ENCODE results near the gene KIF5A. TPM values are rescaled to one million over a fixed set of nuclear protein-coding genes. Genes with fewer than 3 reads are reported as not detected.

The KIF5A gene
- total RNA-seq, 1 donor from 2014 or later = 0.40 TPM

DNA sequence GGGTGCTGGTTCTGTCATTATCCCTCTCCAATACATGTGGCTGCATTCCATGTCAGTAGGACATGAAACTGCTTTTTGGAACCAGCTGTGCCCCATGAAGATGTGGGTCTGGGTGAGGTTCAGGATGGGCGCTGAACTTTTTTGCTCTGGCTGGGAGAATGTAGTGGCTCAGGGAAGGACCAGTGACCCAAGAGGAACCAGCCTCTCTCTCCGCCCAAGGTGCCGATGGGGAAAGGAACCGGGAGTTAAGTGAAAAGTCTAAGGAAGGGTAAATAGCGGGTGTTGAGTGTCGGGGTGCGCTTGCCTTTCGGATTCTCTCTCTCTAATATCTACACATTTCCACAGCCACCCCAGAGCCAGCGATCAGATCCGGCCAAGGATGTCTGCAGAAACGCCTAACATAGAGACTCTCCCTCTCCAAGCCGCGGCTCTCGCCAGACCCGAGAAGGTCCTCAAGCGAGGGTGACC, 69.2 kb downstream of the KIF5A start:
- Mint-ChIP-seq H3K27ac (no peak overlapping the region), H3K4me3 (no peak overlapping the region), H3K9me3 (no peaks in the 10 kb centered on the region), H3K36me3 (peaks cover 47% of the 10 kb centered on the region), H3K27me3 (ENCODE audit: low read depth) (peaks cover 85% of the 10 kb centered on the region), H3K4me1 (peaks cover 14% of the 10 kb centered on the region)
- DNase-seq (ENCODE audit: low spot score in 2 of 2, unreplicated experiment in 2 of 2) = no peak
- TF ChIP-seq, protein P1, sequence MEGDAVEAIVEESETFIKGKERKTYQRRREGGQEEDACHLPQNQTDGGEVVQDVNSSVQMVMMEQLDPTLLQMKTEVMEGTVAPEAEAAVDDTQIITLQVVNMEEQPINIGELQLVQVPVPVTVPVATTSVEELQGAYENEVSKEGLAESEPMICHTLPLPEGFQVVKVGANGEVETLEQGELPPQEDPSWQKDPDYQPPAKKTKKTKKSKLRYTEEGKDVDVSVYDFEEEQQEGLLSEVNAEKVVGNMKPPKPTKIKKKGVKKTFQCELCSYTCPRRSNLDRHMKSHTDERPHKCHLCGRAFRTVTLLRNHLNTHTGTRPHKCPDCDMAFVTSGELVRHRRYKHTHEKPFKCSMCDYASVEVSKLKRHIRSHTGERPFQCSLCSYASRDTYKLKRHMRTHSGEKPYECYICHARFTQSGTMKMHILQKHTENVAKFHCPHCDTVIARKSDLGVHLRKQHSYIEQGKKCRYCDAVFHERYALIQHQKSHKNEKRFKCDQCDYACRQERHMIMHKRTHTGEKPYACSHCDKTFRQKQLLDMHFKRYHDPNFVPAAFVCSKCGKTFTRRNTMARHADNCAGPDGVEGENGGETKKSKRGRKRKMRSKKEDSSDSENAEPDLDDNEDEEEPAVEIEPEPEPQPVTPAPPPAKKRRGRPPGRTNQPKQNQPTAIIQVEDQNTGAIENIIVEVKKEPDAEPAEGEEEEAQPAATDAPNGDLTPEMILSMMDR (IDR thresholded peaks at IDR 0.05; ENCODE audit: unreplicated experiment) = no peak

DNA sequence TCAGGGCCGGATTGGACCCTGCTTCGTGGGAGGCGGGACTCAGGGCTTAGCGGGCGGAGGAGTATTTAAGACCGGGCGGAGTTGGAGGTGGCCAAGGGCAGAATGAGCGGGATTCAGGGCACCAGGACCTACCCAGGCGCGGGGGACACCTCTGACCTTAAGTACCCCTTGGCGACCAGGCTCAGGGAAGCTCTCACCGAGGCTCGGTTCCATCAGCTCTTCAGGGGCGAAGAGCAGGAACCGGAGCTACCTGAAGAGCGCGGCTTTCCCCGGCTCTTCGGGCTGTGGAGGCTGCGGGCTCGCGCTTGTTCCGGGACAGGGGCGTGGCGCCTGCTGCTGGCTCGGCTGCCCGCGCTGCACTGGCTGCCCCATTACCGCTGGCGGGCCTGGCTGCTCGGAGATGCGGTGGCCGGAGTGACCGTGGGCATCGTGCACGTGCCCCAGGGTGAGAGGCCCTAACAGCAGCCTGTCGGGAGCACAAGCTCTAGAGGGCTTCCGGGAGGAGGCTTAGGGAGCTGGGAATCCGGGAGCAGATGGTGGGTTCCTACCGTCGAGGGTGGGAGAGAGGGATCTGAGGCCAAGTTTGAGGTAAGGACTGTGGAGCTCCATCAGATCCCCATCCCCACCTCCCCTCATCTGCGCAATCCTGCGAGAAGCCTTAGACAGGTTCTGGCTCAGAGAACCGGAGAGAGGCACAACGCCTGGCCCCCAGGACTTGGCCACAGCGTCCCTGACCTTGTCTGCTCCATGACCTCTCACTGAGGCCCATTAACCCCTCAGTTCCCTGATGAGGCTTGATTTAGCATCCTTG, 69.8 kb downstream of the KIF5A start:
- H3K27ac Mint-ChIP-seq = no peak overlapping the region
- peaks cover 14% of the 10 kb centered on the region for H3K4me1 Mint-ChIP-seq
- no peak for DNase-seq (ENCODE audit: low spot score in 2 of 2, unreplicated experiment in 2 of 2)
- peaks cover 92% of the 10 kb centered on the region for H3K27me3 Mint-ChIP-seq (ENCODE audit: low read depth)
- TF ChIP-seq, protein P1 (IDR thresholded peaks at IDR 0.05; ENCODE audit: unreplicated experiment) = no peak
- no peak overlapping the region for H3K4me3 Mint-ChIP-seq
- H3K9me3 Mint-ChIP-seq = no peaks in the 10 kb centered on the region
- H3K36me3 Mint-ChIP-seq = peaks cover 41% of the 10 kb centered on the region

DNA sequence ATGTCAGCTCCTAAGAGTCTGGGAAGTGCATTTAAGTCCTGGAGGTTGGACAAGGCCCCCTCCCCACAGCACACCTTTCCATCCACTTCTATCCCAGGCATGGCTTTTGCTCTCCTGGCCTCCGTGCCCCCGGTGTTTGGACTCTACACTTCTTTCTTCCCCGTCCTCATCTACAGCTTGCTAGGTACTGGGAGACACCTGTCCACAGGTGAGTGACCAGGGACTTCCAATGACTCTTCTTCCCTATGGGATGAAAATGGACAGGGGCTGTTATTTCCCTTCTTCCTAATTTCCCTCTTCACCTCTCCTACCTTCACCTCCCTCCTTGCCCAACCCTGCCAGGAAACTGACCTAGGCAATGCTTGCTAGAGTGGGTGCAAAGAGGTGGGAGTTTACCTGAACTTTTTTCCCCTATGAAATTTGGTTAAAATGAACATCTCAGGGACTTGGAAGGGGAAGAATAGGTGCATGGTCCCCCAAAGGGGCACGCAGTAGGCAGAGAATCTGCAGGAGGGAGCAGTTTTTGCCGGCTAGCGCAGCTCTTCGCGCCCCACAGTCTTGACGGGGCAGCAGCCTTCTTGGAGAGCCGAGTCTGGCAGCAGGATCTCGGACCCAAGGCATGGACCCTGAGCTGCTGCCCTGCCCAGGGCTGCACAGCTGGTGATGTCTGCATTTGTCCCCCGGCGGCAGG, 70.5 kb downstream of the KIF5A start:
- Mint-ChIP-seq H3K4me1 (peaks cover 14% of the 10 kb centered on the region), H3K27ac (no peak overlapping the region), H3K36me3 (peaks cover 38% of the 10 kb centered on the region)

DNA sequence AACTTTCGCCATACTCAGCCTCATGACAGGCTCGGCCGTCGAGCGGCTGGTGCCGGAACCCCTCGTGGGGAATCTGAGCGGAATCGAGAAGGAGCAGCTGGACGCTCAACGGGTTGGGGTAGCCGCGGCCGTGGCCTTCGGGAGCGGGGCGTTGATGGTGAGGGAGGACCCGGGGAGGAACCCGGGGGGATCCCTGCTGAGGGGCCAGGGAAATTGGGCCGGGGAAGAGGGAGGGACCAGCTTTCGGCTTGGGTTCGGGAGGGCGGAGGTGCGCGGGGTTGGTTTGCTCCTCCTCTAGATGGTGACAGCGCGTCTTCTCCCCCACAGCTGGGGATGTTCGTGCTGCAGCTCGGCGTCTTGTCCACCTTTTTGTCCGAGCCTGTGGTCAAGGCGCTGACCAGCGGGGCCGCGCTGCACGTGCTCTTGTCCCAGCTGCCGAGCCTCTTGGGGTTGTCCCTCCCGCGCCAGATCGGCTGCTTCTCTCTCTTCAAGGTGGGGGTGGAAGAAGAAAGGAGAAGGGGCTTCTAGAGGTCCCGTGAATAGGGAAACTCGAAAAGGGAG, 71.2 kb downstream of the KIF5A start:
- DNase-seq (ENCODE audit: low spot score in 2 of 2, unreplicated experiment in 2 of 2) = no peak
- Mint-ChIP-seq H3K9me3 (no peaks in the 10 kb centered on the region), H3K36me3 (peaks cover 31% of the 10 kb centered on the region), H3K27me3 (ENCODE audit: low read depth) (peaks cover 99% of the 10 kb centered on the region), H3K4me1 (peaks cover 14% of the 10 kb centered on the region), H3K4me3 (peak overlapping the region; percentile 65), H3K27ac (no peak overlapping the region)
- TF ChIP-seq, protein P1 (IDR thresholded peaks at IDR 0.05; ENCODE audit: unreplicated experiment) = no peak

More for the DNA sequence above, 70.5 kb downstream of the KIF5A start:
- DNase-seq (ENCODE audit: low spot score in 2 of 2, unreplicated experiment in 2 of 2) = no peak
- H3K4me3 Mint-ChIP-seq = peak overlapping the region; percentile 65
- no peaks in the 10 kb centered on the region for H3K9me3 Mint-ChIP-seq
- peaks cover 99% of the 10 kb centered on the region for H3K27me3 Mint-ChIP-seq (ENCODE audit: low read depth)
- TF ChIP-seq, protein P1 (IDR thresholded peaks at IDR 0.05; ENCODE audit: unreplicated experiment) = no peak

DNA sequence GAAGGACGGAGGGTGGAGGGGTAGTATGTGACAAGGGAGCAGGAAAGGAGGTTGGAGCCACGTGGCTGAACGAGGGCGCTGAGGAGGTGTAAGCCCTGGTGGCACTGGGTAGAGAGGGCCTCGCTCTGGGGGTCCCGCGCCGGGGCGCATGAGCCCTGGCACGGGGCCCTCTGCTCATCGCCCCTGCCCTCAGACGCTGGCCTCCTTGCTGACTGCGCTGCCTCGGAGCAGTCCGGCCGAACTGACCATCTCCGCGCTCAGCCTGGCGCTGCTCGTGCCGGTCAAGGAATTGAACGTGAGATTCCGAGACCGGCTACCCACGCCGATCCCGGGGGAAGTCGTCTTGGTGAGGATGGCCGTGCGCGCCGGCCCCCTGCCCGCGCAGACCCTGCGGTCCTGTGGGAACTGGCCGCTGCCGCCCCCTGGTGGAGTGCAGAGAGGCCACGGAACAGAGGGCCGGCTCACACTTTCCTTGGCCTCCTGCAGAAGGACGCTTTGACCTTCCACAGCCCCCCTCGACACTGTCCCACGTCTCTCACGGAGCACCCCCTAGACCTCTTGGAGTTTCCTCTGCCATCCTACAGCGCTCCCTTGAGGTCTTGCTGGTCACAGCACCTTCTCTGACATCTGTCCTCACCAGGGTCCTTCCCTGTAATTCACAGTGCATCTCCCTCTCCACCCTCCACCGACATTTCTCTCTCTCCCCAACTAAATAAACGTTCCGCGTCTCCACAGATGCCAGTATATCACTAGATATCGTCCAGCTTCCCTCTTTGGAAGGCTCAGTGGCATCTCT, 71.9 kb downstream of the KIF5A start:
- Mint-ChIP-seq H3K27ac (no peak overlapping the region), H3K4me3 (peak overlapping the region; percentile 65), H3K27me3 (ENCODE audit: low read depth) (peaks cover 99% of the 10 kb centered on the region), H3K4me1 (peaks cover 14% of the 10 kb centered on the region), H3K36me3 (peaks cover 25% of the 10 kb centered on the region), H3K9me3 (no peaks in the 10 kb centered on the region)
- peak; percentile 67 to 83 for DNase-seq (ENCODE audit: low spot score in 2 of 2, unreplicated experiment in 2 of 2)
- TF ChIP-seq, protein P1 (IDR thresholded peaks at IDR 0.05; ENCODE audit: unreplicated experiment) = peak; percentile 90
